GM21723 (cell line): ENCODE data around the gene FAM234B.
"Not testable (repeated sequence)": the region's sequence is repeated elsewhere in the genome, so short reads cannot be mapped to it uniquely, and the experiment has no call there.

ENCODE experiments used
- ATAC-seq: cut with Tn5 transposase; IDR thresholded peaks from one replicate; pipeline ENCODE4 v1.9.1; 2021; ENCODE audit warnings: mild to moderate bottlenecking, moderate library complexity; ENCODE audit not compliant: unreplicated experiment

The FAM234B gene

DNA sequence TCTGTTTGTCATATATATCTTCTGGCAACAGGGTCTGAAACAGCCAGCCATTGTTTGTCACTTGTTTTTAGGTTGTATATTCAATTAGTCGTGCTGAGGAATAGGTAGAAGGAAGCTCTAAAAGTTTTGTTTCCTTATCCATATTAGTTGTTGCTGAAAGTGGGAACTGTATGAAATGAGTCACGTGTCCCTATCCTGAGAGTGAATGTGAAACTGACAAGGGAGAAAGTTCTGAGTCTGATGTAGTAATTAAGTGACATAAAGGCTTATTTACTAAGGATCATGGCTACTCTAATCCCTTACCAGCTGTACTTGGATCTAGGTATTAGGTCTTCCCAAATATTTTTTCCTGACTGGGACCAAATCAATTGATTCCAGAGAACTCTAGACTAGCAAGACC, 16.4 kb downstream of the FAM234B start:
- no peak for ATAC-seq

DNA sequence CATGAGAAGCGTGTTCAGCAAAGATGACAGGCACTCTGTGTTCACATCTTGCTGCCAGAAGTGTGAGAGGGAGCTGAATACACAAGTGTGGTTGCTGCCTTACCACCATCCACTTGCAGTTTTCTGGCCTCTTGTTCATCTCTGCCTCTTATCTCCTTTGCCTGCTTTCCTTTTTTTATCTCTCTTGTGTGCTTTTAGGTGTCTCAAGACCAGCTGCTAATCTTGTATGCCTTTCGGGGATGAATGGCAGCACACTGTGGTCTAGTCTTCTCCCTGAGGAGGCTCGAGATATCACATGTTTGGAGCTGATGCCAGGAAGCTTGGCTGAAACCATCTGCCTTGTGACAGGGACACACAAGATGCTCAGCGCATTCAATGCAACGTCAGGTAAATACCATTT, 17.2 kb downstream of the FAM234B start:
- no peak for ATAC-seq

DNA sequence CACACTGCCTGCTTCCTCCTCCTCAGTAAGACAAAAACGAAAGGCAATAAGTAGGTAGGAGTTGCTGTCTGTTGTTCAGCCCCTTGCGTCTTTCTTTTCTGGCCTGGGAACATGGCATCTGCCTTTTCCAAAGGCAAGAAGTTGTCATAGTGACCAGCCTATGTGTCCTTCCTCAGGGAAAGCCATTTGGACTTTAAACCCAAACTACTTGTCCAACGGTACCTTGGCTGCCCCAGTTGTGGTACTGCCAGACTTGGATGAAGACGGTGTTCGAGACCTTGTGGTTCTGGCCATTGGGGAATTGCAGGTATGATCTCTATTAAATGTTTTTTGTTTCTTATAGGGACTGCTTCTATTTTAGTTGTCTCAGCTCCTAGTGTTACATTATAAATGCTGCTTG, 18.5 kb downstream of the FAM234B start:
- ATAC-seq: no peak

DNA sequence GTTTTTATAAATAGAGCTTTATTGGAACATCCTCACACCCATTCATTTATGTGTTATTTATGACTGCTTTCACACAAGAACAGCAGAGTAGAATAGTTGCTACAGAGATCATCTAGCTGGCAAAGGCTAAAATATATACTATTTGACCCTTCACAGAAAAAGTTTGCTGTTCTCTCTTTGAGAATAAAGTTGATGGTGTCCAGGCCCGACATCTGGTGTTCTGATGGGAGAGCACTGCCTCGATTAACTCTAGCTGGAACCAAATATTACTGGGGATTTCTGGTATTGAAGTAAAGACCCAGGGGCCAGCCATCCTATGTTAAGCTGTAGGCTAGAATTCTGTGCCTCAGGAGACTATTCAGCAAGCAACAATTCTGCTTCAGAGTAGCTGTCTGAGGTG, 21.8 kb downstream of the FAM234B start:
- no peak for ATAC-seq

DNA sequence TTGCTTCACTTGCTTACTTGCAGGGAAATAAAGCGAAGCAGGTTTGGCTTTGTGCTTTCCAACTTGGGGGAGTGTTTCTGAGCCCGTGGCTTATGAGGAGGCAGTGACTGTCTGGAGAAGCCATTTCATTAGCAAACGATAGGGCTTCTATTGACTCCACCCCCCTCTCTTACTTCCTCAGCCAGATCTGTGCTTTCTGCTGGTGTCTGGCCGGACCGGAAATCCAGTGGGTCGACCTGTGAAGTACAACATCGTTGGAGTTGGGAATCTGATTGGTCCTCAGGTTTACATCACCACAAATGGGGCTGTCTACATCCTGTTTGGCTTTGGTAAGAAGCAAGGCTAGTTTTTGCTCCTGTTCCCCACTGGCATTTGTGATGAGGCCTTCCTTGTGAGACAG, 22.3 kb downstream of the FAM234B start:
- ATAC-seq: no peak

DNA sequence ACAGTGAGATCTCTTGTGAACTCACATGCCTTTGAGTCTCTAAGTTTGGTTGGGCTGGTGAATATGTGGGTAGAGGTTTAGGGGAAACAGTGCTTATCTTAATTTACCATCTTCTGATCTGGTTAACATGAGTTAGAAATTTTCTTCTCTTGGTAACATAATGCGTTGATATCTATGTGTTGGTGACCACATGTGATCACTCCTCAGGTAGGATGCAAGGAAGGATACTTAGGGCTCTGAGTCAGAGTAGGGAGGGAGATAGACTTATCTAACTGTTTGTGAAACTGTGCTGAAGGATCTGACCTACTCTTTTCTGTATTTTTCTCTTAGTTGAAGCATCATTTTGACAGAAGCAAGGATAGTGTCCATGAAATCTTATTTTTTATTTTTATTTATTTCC, 23.1 kb downstream of the FAM234B start:
- no peak for ATAC-seq

- ATAC-seq: no peak
Observed at GRCh38 chr12:13069380-13069779, 25.2 kb downstream of the FAM234B start.

DNA sequence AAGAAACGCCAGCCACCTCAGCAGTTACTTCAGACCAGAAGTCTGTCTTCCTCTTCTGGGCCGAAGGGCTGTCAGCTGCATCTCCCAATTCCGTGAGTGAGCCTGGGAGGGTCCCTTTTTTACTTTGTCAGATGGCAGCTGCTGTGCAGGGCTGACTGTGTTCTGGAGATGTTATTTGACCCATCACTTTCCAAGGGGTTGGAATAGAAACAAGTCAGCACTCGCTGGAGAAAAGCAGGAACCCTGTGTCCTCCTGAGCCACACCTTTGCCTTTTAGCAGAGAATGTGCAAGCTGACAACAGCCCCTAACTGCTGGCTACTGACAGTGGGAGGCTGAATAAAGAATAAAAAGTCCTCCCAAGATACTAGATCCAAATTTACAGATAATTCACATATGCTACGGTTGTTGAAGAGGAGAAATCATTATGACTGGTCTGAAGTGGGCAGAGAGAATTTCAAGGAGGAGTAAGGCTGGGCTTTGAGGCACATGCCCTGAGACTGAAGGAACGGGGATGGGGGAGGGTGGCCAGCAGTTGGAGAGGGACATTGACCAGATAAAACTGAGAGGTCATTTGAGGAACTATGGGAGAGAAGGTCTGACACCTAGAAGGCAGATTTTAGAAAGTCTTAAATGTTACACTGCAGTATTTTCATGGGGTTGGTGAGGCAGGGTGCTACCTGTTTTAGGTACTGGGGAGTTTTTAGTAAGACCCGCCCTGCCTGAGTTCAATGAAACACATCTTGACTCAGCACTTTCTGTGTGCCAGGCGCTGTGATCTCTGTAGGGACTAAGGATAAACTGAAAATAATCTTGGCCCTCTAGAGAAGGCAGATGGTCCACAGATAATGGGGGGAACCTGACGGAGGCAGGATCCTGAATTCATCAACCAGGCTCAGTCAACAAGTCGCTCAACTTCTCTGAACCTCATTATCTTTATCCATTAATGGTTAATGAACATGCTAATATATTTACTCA, 27.4 kb downstream of the FAM234B start:
- ATAC-seq: no peak

DNA sequence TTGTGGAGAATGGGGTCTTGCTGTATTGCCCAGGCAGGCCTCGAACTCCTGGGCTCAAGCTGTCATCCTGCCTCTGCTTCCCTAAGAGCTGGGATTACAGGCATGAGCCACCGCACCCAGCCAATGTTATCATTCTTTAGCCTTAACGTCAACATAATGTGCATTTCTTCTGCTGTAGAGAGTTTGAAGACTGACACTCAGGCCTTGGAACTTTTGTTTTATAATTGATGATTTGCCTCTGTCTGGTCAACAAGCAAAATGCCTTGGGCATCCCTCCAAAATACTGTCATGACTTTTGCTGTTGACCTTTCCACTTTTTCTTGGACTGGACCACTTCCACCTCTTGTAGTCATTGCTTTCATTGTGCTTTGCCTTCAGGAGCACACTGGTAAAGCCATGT, 29.0 kb downstream of the FAM234B start:
- ATAC-seq: no peak

GRCh38 chr12:13074396-13075117, 30.4 kb downstream of the FAM234B start:
- no peak for ATAC-seq

DNA sequence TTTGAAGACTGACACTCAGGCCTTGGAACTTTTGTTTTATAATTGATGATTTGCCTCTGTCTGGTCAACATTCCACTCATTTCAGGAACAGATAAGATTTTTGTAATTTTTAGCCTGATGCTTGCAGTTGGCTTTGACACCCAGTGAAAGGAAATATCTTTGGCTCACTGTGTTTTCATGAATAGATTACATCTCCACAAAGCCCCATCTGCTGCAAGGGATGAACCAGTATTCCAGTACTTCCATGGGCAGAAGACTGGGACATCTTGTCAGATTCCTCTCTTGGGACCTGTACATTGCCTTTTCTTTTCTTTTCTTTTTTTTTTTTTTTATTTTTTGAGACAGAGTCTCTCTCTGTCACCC, 30.9 kb downstream of the FAM234B start:
- ATAC-seq: no peak

DNA sequence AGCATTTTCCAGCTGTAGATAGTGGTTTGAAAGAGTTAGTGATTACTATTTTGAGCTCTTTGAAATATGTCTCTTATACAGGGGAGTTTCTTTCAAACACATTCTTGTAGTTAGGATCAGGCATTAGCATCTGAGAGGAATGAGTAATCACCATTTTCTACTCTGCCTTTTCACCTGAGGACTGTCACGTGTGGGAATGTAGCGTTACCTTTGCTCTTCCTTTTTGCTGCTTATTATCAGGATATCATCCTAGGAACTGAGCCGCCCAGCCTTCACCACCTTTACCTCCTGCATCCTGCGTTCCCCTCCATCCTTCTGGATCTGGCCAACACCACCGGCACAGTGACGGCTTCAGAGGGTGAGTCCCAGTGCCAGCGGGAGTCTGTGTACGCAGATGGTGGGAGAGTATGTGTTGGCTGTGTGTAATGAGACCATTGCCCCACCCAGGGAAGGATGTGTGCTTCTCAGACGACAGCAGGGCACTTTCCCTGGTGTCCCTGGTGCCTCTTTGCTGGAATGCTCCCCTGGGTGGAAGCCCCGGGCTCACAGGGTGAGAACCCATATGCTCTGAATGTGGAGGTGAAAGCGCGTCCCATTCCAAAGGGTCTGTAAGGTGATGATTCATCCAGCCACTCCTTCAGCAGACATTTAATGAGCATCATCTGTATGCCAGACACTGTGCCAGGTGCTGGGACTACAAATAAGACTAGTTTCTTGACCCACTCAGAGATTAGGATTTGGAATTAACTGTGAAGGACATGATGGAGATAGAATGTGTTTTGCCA, 31.8 kb downstream of the FAM234B start:
- ATAC-seq: no peak

DNA sequence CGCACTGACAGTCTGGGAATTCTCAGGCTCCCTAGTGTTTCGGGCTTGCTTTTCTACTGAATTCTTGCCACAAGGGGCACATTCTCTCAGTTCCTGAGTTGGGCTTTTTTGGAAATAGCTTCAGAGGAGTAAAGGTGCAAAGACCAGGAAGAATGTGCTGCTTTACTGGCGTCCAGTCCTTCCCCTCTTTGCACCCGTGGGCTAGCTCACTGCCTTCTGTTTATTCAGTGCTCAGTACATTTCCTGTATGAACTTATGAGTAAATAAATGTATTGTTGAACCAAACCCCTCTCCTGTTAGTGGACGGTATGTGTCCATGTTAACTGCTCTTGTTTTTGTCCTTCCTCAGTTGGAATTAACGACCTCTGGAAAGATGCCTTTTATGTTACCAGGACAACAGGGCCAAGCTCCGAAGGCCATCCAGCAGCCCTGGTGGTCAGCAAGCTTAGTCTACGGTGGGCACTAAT, 35.3 kb downstream of the FAM234B start:
- no peak for ATAC-seq

DNA sequence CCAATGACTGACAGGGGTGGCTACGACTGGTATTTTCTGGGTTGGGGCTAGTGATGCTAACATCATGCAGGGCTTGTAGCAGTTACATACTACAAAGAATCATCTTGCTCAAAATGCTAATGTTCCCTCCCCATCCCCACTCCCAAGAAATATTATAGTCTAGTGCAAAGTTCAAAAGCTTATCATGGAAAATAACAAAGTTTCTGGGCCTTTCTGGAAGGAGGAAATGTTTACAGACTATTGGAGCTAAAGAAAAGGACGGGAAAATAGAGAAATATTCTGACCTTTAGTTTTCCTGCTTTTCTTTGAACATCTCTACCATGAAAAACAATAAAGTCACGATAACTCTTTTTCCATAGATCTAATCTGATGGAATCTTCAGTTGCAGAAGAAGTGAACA, 36.1 kb downstream of the FAM234B start:
- ATAC-seq: no peak

DNA sequence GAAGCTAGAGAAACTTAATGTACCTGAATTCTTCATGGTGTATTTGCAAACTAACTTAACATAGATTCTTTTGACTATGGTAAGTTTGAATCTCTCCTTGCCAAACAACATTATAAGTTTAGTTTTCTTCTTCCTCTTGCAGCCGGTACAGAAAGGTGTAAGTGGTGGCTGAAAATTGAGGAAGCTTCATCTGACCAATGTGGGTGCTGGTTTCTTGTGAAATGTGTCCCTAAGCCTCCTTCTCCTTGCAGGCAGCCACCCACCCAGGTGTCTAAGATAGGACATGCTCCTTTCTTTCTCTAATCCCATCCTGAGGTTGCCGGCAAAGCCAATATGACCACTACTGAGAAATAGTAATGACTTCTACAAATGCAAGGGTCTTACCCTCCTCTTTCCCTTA, 38.7 kb downstream of the FAM234B start:
- no peak for ATAC-seq

GRCh38 chr12:13083638-13084037, 39.5 kb downstream of the FAM234B start:
- not testable (repeated sequence) for ATAC-seq

DNA sequence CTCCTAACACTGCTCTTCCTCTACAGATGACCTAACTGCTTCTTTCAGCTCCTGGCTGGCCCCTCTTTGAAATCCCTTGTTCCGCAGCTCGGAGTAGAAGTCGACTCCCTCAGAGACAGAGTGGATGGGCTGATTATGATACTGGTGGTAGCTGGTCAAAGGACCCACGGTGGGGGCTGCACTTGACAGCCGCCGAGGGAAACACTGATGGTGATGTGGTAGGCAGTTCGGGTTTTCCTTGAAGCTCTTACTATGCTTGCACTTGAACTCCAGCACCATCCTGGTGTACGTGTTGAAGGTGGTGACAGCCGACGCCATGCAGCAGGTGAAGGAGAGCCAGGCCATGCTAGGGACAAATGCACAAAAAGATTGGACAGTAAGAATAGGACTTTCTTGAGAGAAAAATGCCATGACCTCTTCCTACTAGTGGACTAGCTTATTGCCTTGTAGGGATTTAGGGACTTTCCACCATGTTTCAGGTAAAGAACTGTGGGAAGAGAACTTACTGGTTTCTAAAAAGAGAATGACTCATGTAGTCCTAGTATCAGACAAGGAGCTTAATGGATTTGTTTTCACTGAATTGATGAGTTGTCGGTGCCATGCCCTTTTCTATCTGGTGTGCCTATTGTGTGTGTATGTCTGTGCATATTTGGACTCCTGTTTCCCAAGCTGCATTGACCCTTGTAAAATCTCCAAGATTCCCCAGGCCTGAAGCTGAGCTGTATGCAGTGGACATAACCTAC, 40.9 kb downstream of the FAM234B start:
- ATAC-seq: no peak

DNA sequence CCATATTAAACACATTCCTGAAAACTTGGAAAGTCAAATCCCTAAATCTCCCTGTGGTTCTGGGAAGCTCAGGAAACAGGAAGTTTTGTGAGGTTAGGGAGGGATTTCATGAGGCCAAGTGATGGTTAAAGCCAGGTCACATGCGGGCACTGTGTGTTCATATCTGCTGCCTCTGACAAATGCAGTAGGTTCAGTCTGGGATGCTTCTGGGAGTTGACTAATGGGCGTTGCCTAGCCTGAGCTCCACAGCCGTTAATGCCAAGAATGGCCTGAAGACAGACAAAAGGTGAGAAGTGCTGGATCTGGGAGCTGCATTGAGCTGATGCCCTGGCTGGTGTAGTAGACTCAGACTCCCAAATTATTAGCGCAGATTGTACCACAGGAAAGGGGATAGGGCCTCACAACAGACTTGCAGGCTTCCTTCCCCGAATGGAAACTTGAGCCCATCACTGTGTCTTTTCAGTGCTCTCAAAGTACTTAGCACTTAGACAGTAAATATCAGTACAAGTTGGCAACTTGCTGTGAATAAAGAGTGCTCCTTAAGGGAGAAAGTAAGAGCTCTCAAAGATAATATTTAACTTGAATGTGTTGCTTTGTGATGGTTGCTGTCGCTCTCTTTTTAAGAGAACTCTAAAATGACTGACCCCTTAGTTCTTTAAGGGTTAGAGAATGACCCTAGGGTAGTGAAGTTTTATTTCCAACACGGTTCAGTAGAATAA, 41.9 kb downstream of the FAM234B start:
- no peak for ATAC-seq

- ATAC-seq: no peak
Observed at GRCh38 chr12:13087766-13088165, 43.6 kb downstream of the FAM234B start.

- no peak for ATAC-seq
Observed at GRCh38 chr12:13088496-13088895, 44.3 kb downstream of the FAM234B start.
